HG02763 (cell line): ENCODE results near the gene TMPRSS4.

Experiments
- ATAC-seq: cut with Tn5 transposase; IDR thresholded peaks from one replicate; pipeline ENCODE4 v1.9.1; 2021; ENCODE audit warnings: mild to moderate bottlenecking, moderate library complexity; ENCODE audit not compliant: unreplicated experiment

Gene TMPRSS4

DNA sequence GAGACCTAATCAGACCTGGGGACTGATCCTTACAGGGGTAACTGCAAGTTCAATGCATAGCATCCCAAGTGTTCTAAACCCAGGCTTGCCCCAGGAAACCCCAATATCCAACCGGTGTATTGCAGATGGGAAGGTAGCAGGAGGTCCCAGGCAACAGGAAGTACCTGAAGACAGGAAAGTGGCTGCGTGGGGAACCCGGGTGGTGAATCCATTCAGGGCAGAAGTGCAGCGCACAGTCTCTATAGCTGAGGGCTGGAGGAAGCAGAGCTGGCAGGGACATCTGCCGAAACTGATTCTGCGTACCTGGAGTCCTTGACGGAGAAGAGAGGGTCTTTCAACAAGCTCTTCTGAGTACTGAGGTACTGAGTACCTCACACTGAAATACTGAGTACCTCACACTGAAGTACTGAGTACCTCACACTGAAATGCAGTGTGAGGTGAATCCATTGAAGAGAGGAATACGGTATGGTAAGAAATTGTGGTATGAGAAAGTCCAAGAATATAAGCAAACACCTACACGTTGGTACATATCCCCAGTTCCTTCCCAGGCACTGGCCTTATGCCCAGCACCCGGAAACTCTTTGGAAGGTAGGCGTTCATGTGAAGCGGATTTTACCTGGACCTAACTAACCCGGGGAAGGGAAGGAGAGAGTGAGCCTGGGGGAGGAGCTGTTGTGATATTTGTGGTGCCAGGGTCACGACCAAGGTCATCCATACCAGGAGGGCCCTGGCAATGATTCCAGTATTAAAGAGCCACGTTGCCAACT is 55.7 kb downstream of the TMPRSS4 start:
- no peak for ATAC-seq

DNA sequence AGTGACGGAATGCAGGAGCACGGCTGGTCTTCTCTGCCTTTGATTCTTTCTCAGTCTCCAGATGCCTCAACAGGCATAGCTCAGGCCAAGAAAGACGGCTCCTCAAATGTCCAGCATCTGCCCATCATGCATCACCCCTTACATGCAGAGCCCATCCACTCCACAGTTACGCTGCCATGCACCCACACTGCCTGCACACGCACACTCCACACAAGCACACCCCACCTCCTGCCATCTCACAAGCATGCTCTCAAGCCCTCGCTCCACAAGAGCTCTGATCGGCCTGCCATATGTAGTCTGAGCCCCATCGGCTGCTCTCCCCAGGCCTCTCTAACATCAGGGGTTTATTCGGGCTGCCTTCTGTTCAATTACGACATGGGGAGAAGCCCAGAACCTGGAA is 56.9 kb downstream of the TMPRSS4 start:
- ATAC-seq: no peak

DNA sequence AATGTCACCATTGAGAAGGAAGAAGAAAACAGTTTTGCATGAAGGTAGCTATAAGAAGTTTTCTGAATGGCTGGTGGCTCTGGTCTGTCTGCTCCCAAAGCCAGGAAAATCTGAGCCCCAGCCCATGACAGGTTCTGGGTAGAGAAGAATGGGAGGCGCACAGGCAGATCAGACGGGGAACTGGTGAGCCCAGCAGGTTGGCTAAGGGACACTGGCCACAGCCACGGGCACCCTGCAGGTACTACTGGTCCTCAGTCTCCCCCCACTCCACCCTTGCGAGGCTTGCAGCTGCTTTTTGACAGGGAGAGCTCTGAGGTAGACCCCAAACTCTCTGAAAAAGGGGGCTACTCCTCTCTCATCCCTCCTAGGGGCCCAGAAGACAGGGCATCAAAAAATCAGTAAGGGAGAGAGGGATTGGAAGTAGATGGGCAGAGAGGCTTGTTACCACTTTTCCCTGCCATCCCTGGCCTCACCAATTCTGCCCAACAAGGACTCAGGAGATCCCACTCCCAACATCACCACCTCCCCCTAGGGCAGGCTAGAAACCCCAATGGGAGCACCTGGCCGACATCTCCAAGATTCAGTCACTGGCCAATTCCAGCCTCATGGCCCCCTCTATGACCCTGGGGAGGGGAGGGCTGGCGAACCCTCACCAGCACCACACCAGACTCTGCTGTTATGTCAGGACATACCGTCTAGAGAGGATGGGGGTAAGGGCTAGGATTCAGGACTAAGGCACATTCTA is 58.3 kb downstream of the TMPRSS4 start:
- no peak for ATAC-seq

DNA sequence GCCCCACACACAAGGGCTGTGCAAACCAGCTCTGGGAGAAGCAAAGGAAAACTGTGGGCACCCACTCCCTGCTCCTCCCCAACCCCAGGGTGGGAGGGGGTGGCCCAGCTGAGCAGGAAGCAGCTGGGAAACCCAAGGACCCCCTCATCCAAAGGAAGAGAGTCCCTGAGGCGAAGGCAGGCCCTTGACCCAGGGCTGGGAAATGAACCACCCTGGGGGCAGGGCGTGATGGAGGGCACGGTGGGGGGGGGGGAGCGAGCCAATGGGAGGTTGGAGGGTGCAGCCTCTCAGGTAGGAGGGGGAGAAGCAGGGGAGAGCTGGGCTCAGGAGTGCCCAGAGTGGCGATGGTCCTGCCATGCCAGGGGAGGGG is 58.9 kb downstream of the TMPRSS4 start:
- no peak for ATAC-seq

DNA sequence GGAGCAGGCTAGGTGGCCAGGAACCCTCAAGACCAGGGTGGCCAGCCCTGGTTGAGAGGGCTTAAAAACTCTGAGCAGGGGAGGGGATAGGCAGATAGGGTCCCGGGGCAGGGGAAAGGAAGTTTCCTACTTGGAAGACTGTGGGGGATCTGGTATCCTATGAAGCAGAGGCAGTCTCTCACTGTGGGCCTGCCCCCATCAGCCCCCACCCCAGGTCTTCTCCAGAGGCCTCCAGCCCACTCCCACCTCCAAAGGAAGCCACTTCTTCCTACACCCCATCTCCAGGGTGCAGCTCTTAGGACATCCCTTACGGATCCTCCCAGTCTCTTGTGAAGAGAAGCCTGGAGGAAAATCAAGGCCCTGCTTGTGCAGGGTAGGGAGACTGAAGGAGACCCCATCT is 59.5 kb downstream of the TMPRSS4 start:
- ATAC-seq: no peak

DNA sequence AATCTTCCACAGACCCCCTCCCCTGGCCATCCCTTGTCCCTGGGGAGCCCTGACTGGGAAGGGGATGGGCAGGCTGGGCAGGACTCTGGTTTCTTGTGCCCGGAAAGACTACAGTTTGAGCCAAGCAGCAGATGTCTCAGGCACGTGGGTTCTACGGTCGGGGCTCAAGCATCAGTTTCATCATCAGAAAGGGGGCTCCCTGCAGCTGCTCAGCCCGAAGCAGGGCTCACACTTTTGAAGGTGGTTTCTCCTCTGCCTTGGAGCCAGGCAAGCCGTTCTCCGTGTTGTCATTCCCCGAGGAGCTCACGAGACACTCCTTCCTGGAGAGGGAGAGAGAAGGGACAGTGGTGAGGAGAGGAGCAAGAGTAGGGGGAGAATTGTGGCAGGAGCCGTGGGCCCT is 59.9 kb downstream of the TMPRSS4 start:
- no peak for ATAC-seq

DNA sequence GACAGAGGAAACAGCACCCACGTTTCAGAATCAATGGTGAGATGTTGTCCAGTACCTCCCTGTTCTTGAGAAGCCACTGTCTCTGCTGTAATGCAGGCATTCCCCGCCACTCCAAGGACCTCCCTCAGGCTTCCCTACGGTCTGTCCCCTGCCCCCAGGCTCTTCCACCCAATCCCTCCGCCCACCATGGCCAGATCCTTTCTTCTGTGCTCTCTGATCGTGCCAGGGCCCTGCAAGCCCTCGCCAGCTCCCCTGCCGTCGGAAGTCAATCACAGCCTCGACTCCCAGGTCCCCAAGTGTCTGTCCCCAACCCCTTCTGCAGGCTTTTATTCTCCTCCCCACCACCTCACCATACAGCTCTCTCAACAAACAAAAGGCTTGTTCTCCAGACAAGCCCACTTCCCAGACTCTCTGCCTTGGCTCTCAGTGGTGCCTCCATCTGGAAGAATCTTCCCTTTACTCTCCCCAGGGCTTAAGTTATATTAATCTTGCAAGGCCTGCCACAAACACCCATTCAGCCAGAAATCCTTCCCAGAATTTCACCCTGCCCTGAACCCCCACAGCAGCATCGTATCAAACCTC is 62.1 kb downstream of the TMPRSS4 start:
- ATAC-seq: no peak

DNA sequence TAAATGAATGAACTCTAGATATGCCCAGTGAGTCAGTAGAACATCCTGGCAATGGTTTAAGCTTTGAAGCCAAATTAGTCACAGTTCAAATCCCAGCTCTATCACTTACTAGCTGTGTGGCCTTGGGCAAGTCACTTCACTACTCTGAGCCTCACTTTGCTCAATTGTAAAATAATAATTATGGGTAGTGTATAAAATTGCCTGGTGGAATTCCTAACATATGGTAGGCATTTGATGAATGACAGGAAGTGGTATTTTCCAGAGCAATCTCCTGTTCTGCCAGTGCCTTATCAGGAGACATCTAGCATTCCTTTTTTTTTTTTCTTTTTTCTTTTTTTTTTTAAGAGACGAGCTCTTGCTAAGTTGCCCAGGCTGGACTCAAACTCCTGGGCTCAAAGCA is 62.7 kb downstream of the TMPRSS4 start:
- ATAC-seq: no peak

DNA sequence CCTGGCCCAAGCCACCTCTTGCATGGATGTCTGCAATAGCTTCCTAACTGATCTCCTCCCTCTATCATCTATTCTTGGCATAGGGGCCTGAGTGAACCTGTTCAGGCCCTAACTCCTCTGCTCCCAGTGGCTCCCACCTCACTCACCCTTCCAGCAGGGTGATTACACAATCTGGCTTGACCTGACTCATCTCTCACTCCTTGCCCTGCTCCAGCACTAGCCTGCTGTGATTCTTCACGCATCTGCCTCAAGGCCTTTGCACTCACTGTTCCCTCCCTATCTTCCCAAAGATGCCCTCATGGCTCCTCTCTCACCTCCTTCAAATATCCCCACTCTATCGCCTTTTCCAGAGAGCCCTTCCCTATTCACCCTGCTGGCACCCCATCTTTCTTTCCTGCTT is 65.2 kb downstream of the TMPRSS4 start:
- no peak for ATAC-seq

DNA sequence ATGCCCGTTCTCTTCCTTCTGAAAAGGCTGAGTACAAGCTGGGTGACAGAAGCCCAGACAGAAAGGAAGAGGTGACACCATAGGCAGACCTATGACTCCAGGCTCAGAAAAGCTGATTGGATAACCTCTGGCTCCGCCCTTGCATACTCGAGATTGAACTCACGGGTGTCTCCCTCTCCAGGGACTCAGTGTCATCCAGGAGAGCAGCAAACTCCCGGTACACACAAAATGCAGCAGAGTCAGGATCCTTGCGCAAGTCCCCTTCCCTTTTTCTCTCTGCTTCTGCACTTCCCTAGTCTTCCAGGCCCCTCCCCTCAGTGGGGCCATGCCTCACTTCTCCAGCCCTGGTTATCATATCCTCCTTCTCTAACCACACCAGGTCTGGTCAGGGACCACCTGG is 65.9 kb downstream of the TMPRSS4 start:
- no peak for ATAC-seq

DNA sequence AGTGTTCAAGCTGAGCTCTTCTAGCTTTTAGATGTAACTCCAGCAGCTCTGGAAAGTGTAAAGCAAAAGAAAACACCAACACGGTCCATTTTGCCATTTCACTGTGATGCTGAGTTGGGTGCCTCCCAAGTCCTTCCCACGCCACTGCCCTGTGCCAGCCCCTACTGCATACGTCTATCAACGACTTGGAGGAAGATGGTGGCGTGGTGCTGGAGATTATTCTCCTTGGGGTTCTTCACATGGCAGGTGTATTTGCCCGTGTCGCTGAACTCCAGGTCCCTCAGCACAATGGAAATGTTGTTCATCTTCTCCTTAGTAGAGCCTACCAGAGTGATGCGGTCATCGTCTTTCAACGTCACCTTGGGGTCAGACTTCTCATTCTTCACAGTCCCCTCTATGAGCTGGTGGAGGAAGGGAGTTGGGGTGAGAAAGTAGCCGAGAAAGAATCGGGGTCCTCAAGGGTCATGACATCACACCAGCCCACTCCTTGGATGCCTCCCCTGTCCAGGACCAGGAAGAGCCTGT is 66.8 kb downstream of the TMPRSS4 start:
- no peak for ATAC-seq

DNA sequence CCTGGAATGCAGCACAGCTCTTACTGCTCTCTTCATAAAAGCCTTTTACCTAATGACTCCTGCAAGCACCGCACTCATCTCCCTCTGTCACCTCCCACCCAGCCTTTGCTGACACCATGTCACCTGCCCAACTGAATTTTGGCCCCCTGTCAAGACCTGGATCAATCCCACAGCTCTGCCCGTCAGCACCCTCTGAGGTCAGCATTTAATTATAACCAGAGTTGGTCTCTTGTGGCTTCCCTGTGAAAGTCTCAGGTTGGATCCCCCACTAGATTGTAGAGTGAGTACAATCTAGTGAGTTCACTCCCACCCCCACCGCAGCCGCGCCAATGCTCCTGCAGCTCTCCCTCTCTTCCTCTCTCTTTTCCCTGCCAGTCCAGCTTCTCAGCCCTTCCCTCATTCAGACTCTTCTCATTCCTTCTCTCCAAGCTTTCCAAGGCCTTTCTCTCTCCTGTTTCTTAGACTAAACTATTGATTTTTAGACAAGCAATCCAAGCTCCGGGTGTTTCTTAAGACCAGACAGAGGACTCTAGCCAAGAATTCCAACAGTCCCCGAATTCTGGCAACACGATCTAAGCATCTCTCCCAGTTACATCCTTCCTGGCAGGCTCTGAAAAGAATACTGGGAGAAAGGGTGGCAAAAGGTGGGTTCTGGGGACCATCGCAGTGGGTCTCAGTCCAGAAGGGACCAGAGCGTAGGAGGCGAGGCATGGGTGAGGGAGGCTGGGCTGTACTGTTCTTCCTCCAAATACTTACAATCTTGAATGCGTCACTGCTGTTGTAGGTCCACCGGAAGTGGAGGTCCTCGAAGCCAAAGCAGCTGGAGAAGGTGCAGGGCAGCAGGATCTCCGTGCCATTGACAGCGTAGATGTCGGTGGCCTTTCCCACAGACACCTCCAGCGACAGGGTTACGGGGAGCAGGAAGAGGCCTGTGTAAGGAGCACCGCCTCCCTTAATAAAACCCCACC is 67.7 kb downstream of the TMPRSS4 start:
- ATAC-seq: no peak

DNA sequence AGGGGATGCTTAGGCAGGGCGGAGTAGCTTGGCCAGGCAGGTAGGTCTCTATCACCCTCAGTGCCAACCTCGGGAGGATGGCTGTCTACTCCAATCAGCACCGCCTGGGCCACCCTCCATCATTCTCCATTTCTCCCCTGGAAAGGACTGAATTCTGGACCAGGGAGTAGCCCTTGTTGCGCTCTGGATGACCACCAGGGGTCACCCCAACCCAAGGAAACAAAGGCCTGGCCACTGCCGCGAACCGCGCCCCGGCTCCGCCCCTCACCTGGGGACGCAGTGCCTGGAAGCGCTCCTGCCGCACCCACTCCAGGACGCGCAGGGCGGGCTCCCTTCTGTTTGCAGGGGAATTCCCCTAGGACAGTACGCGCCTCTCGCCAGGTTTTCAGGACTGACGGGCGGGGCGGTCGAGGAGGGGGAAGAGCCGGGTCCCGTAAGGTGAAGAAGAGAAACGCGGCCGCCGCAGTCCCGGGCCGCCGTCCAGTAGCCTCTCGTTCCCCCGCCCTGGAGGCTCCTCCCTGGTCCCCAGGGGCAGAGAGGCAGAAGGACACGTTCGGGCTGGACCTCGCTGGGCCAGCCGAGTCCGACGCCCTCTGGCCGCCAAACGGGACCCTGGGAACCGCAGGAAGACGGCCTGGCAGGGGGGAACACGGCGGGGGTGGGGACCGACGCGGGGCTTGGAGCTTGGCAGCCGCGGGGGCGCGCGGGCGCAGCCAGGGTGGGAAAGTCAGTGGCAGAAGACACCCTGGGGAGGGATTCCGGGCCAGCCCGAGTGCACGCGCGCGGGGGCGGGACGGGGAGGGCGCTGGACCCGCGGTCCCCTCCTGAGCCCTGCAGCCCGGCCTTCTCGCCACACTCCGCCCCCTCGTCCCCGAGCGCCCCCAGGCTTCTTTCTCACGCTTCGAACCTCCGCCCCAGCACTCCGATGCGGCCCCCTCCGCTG is 68.7 kb downstream of the TMPRSS4 start:
- ATAC-seq: peak; percentile 75

DNA sequence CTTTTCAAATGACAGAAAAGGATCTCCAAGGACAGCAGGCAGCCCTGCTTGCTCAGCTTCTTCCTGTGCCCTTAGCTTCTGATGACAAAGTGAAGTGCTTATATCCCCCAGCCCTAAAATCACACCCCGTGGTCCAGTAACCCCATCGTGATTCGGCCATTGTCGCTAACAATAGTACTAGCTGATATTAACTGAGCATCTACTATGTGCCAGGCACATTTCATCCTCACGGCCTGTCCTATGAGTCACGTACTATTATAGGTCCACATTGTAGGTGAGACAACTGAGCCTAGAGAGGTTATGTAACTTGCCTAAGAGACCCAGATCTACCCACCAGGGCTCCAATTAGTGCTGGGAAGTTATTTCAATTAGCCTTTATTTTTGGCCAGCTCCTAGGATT is 69.7 kb downstream of the TMPRSS4 start:
- ATAC-seq: no peak

DNA sequence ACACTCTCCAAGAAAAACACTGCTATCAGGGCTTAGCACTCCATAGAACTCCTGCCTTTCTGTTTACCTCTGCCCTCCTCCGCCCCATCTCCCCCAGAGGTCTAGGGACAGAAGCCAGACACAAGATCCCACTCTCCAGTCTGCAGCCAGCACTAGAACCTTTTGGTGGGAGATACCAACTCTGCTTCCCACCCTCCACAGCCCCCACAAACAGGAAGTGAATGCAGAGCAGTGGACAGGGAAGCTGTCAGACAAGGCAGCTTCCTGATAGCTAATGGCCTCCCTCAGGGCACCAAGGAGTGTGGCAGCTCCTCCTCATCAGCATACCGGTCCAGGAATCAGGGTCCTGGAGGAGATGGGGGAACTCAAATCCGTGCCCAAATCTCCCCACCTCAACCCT is 70.6 kb downstream of the TMPRSS4 start:
- ATAC-seq: no peak

DNA sequence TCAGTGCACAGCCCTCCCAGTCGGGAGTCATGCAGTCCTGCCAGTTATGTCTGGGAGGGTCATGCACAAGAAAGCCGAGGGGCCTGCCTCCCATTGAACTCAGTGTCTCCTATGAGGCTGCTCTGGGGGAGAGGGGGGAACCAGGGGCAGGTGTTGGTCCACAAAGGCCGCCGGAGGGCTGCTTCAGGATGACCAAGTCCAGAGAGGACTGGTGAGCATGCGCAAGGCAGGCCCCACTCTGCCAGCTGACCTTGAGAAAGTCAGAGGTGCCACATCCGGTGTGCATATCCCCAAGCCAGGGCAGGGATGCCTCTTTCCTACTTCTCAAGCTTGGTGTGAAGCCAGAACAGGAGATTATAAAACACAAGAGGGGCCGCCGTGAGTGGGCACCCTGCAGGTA is 71.4 kb downstream of the TMPRSS4 start:
- ATAC-seq: no peak

DNA sequence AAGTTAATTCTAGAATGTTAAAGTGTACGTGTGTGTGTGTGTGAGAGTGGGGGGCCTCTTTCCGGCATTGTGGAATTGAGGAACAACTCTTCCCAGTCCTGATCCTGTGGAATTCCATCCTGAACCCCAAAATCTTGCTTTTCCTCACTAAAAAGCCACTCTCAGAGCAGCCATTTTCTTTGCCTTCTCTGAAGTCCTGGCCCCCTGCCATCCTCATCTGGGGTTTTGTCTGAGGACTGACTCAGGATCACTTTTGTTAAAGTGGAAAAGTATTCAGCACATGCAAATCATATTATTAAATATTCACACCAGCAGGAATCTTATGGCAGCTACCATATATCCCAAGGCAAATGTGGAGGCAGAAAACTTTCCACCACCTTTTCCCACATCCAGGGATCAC is 72.0 kb downstream of the TMPRSS4 start:
- no peak for ATAC-seq

DNA sequence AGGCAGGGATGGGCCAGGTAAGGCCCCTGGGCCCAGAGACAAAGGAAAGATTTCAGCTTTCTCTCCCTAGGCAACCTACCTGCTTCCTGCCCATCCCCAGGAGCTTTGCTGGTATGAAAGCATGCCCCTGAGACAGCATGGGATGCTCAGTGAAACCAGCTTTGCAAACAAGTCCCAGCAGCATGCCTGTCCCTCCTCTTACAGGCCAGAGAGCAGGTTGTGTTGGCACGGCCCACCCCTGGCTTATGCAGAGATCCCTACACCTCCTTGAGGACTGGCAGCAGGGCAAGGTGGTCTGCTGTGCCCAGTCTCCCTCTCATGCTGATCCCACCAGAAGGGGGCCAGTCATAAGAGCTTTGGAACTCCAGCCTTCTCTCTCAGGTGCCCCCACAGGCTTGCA is 72.6 kb downstream of the TMPRSS4 start:
- ATAC-seq: no peak

DNA sequence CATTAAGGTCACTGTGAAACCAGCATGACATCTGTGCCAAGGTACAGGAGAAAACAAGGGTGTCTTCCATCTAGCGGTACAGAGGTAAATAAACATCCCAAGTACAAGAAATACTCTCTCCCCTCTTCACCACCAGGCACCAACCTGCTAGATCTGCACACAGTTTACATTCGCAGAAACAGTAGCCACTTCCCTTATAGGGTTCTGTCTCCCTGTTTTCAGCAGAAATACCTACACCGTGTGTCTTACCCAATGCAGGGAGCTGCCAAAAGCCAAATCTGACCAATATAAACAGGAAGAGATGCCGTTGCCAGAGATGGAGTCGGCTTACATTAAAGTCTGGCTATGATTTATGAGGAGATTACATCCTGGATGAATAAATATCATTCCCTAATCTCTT is 74.6 kb downstream of the TMPRSS4 start:
- no peak for ATAC-seq

DNA sequence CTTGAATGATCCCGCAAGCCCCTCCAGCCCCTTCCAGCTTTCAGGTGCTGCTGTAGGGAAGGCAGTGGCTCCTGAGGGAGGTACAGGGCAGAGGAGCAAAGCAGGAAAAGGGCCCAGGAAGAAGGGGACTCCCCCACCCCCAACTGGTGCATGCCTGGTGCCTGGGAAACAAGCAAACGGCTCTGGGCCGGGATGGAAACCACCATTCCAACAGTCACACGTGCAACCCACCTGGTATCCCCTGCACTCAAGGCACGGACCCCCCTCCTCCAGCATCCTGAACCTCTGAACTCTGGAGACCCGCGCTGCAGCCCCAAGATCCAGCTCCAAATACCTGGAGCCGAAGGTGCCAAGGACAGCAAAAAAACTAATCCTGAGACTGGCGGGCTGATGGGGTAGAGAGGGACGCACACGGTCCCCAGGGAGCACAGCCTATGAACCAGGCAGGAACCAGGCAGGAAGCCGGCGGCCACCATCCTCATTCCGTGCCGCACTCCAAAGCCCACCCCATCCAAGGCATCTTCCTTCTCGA is 75.2 kb downstream of the TMPRSS4 start:
- no peak for ATAC-seq
